ENCODE data around the gene PNLIPRP2.

The PNLIPRP2 gene

DNA sequence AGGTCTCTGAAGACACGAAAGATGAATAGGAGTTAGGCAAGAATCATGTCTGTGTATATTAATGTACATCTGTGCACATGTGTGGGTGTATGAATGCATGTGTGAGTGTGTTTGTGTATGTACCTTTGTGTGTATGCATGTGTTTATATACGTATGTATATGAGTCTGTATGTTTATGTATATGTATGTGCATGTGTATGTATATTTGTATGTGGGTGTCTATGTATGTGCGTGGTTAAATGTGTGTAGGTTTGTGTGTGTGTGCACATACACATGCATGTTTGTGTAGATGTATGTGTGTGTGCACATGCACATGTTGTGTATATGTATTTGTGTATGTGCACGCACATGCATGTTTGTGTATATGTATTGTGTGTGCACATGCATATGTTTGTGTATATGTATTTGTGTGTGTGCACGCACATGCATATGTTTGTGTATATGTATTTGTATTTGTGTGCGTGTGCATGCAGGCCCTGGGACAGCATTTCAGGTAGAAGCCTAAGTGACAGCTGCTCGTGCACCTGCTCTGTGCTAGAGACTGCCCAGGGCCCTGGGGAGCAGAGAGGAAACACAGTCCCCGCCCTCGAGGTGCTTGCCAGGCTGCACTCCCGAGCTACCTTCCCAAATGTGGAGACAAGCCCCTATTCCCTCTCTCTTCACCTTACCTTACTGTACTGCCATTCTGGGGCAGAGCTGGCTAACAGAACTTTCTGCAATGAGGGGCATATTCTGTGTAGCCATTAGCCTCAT lies 17.9 kb upstream of the PNLIPRP2 start:
- H3K4me1 ChIP-seq = no peaks in the 10 kb centered on the region
- no peak for DNase-seq (ENCODE audit: low spot score in 2 of 2)
- in situ Hi-C loops (cut with MboI; ENCODE audit: low sequenced_read_pairs) = no loop called here
- H3K27me3 ChIP-seq (ENCODE audit: low read depth) = no peaks in the 10 kb centered on the region
- no peak overlapping the region for H3K4me3 ChIP-seq
- no peaks in the 10 kb centered on the region for H3K9me3 ChIP-seq
- H3K36me3 ChIP-seq (replicated peaks) = no peaks in the 10 kb centered on the region

DNA sequence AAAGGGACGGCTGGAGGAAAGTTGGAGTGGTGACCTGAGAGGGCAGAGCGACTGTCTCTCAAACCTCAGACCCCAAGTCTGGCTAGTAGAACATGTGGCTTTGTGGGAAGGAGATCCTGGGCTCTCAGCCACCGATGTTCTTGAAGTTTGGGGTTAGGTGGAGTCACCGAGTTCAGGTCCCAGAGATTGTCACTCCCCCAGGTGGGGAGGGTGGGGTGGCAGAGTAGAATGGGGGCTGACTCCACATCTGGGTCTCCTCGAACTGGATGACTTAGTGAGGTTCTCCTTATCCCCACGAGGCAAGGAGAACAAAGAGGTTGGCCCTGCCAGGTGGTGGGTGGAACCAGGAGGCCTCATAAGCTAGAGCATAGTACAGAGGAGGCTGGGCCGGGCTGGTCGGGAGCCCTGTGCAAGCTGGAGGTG lies 14.7 kb upstream of the PNLIPRP2 start:
- no peaks in the 10 kb centered on the region for H3K36me3 ChIP-seq (replicated peaks)
- in situ Hi-C loops (cut with MboI; ENCODE audit: low sequenced_read_pairs) = no loop called here
- no peaks in the 10 kb centered on the region for H3K27me3 ChIP-seq (ENCODE audit: low read depth)
- no peak for DNase-seq (ENCODE audit: low spot score in 2 of 2)
- peaks cover 7% of the 10 kb centered on the region for H3K4me1 ChIP-seq
- H3K9me3 ChIP-seq = no peaks in the 10 kb centered on the region
- no peak overlapping the region for H3K4me3 ChIP-seq

DNA sequence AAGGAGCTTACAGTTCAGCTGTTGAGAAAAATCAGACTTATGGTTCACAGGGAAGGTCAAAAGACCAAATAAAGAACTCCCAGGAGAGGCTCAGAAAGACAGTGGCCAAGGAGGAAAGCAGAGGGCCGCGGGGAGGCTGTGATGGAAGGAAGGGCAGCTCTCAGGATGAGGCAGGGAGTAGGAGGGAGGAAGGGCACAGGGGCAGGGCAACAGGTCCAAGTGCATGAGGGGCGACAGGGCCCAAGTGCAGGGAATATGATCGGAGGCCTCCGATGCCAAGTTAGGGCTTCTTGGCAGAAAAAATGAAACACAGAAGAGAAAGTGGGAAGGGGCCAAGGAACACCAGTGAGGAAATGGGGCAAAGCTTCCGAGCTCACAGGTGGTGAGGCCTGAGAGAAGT lies 13.4 kb upstream of the PNLIPRP2 start:
- no peaks in the 10 kb centered on the region for H3K9me3 ChIP-seq
- in situ Hi-C loops (cut with MboI; ENCODE audit: low sequenced_read_pairs) = no loop called here
- H3K36me3 ChIP-seq (replicated peaks) = no peaks in the 10 kb centered on the region
- no peak for DNase-seq (ENCODE audit: low spot score in 2 of 2)
- no peak overlapping the region for H3K4me3 ChIP-seq
- H3K27me3 ChIP-seq (ENCODE audit: low read depth) = no peaks in the 10 kb centered on the region
- peaks cover 7% of the 10 kb centered on the region for H3K4me1 ChIP-seq

DNA sequence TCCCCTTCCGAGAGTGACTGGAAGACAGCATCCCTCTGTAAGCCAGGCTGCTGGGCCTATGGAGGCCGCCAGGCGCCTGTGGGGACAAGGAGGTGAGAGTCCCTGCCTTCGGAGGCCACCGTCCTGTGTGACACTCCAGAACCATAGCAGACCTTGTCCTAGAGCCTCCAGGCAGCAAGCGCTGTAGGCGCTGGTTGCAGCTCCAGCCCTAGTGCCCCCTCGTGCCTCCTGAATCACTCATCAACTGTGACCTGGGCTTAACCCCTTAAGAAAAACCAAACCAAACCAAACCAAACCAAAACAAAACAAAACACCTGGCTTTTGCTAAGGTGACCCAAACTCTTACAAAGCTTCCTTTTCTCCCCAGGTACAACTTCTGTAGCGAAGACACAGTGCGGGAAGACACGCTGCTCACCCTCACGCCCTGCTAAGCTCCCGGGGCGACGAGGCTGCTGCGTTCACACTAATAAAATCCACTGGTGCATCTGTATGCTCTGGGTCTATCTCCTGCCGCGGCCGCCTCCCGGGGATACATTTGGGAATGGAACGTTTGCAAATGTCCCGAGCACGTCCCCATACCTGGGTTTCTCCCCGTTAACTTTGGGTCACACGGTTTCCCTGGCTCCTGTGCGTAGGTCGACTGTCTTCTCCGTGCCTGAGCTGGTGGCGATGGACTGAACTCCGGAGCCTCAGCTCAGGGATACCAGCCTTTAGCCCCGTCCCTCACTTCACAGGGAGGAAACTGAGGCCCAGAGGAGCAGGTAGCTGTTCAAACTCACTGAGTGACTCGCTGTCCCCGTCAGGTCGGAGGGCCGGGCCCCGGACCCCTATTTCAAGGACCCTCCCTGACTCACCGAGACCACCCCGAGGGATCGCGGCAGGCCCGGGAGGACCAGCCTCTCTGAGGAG lies 11.8 kb upstream of the PNLIPRP2 start:
- in situ Hi-C loops (cut with MboI; ENCODE audit: low sequenced_read_pairs) = no loop called here
- Histone ChIP-seq H3K4me3 (peak overlapping the region; percentile 65), H3K4me1 (peaks cover 7% of the 10 kb centered on the region), H3K36me3 (replicated peaks) (no peaks in the 10 kb centered on the region), H3K9me3 (no peaks in the 10 kb centered on the region), H3K27me3 (ENCODE audit: low read depth) (no peaks in the 10 kb centered on the region)
- peak in 1 of 2 experiments; percentile 45 for DNase-seq (ENCODE audit: low spot score in 2 of 2)

GRCh38 chr10:116610443-116611152 lies 10.2 kb upstream of the PNLIPRP2 start:
- Histone ChIP-seq H3K4me1 (peaks cover 7% of the 10 kb centered on the region), H3K4me3 (no peak overlapping the region), H3K27me3 (ENCODE audit: low read depth) (no peaks in the 10 kb centered on the region), H3K36me3 (replicated peaks) (no peaks in the 10 kb centered on the region), H3K9me3 (no peaks in the 10 kb centered on the region)
- no peak for DNase-seq (ENCODE audit: low spot score in 2 of 2)
- in situ Hi-C loops (cut with MboI; ENCODE audit: low sequenced_read_pairs) = no loop called here

GRCh38 chr10:116611153-116611545 lies 9.6 kb upstream of the PNLIPRP2 start:
- in situ Hi-C loops (cut with MboI; ENCODE audit: low sequenced_read_pairs) = no loop called here
- no peaks in the 10 kb centered on the region for H3K9me3 ChIP-seq
- no peaks in the 10 kb centered on the region for H3K27me3 ChIP-seq (ENCODE audit: low read depth)
- H3K4me3 ChIP-seq = no peak overlapping the region
- DNase-seq (ENCODE audit: low spot score in 2 of 2) = no peak
- H3K36me3 ChIP-seq (replicated peaks) = no peaks in the 10 kb centered on the region
- H3K4me1 ChIP-seq = peaks cover 7% of the 10 kb centered on the region

- DNase-seq (ENCODE audit: low spot score in 2 of 2) = no peak
- Histone ChIP-seq H3K4me3 (no peak overlapping the region), H3K27me3 (ENCODE audit: low read depth) (no peaks in the 10 kb centered on the region), H3K4me1 (peaks cover 7% of the 10 kb centered on the region), H3K9me3 (no peaks in the 10 kb centered on the region), H3K36me3 (replicated peaks) (no peaks in the 10 kb centered on the region)
- in situ Hi-C loops (cut with MboI; ENCODE audit: low sequenced_read_pairs) = no loop called here
Measured at GRCh38 chr10:116612107-116612769, 8.5 kb upstream of the PNLIPRP2 start.

DNA sequence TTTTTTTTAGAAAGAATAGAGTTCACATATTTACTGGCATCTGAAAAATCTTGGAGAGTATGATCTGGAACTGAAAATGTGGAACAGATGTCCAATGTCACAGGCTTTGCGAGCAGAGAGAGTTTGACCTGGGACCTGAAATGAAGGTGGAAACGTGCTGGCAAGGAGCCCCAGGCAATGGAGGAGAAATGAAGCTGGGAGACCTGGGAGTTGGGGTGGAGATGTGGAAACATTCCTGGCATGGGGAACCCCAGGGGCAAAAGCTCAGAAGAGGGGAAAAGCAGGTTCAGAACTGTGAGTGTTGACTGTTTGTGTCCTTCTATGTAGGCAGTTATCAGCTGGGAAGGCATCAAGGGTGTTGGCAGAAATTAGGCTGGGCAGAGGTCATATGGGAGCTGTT lies 7.3 kb upstream of the PNLIPRP2 start:
- DNase-seq (ENCODE audit: low spot score in 2 of 2) = no peak
- Histone ChIP-seq H3K36me3 (replicated peaks) (no peaks in the 10 kb centered on the region), H3K27me3 (ENCODE audit: low read depth) (no peaks in the 10 kb centered on the region), H3K4me3 (no peak overlapping the region), H3K9me3 (no peaks in the 10 kb centered on the region), H3K4me1 (peaks cover 5% of the 10 kb centered on the region)
- in situ Hi-C loops (cut with MboI; ENCODE audit: low sequenced_read_pairs) = no loop called here

GRCh38 chr10:116614796-116615195 lies 6.0 kb upstream of the PNLIPRP2 start:
- DNase-seq (ENCODE audit: low spot score in 2 of 2) = no peak
- no peaks in the 10 kb centered on the region for H3K4me1 ChIP-seq
- H3K4me3 ChIP-seq = no peak overlapping the region
- in situ Hi-C loops (cut with MboI; ENCODE audit: low sequenced_read_pairs) = no loop called here
- no peaks in the 10 kb centered on the region for H3K36me3 ChIP-seq (replicated peaks)
- no peaks in the 10 kb centered on the region for H3K27me3 ChIP-seq (ENCODE audit: low read depth)
- no peaks in the 10 kb centered on the region for H3K9me3 ChIP-seq

GRCh38 chr10:116615199-116615776 lies 5.5 kb upstream of the PNLIPRP2 start:
- H3K9me3 ChIP-seq = no peaks in the 10 kb centered on the region
- in situ Hi-C loops (cut with MboI; ENCODE audit: low sequenced_read_pairs) = no loop called here
- no peaks in the 10 kb centered on the region for H3K36me3 ChIP-seq (replicated peaks)
- H3K4me3 ChIP-seq = no peak overlapping the region
- H3K27me3 ChIP-seq (ENCODE audit: low read depth) = no peaks in the 10 kb centered on the region
- no peaks in the 10 kb centered on the region for H3K4me1 ChIP-seq
- DNase-seq (ENCODE audit: low spot score in 2 of 2) = no peak

DNA sequence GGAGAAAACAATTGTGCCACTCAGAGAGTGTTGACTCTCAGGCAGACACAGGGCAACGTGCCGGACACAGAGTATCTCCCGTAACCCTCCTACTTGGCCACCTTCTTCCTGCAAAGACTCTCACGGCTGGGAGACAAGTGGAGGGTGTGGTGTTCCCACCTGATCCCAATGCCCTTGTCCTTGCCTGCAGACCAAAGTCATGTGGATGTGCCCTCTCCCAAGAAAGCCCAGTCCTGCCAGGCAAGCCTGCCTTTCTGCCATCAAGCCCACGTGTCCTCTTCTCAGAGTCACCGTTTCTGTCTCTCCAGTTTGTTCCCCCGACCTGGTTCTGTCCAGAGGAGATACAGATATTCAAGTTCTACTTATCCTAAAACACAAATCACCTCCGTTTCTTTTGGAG lies 723 bp downstream of the PNLIPRP2 start:
- no peak overlapping the region for H3K4me3 ChIP-seq
- H3K36me3 ChIP-seq (replicated peaks) = no peaks in the 10 kb centered on the region
- H3K4me1 ChIP-seq = no peaks in the 10 kb centered on the region
- in situ Hi-C loops (cut with MboI; ENCODE audit: low sequenced_read_pairs) = no loop called here
- DNase-seq (ENCODE audit: low spot score in 2 of 2) = no peak
- H3K27me3 ChIP-seq (ENCODE audit: low read depth) = no peaks in the 10 kb centered on the region
- no peaks in the 10 kb centered on the region for H3K9me3 ChIP-seq

GRCh38 chr10:116621934-116622655 lies 1.3 kb downstream of the PNLIPRP2 start:
- DNase-seq (ENCODE audit: low spot score in 2 of 2) = no peak
- no peaks in the 10 kb centered on the region for H3K27me3 ChIP-seq (ENCODE audit: low read depth)
- no peak overlapping the region for H3K4me3 ChIP-seq
- in situ Hi-C loops (cut with MboI; ENCODE audit: low sequenced_read_pairs) = no loop called here
- H3K9me3 ChIP-seq = no peaks in the 10 kb centered on the region
- no peaks in the 10 kb centered on the region for H3K36me3 ChIP-seq (replicated peaks)
- H3K4me1 ChIP-seq = no peaks in the 10 kb centered on the region

GRCh38 chr10:116625845-116626244 lies 5.1 kb downstream of the PNLIPRP2 start:
- in situ Hi-C loops (cut with MboI; ENCODE audit: low sequenced_read_pairs) = no loop called here
- Histone ChIP-seq H3K4me3 (no peak overlapping the region), H3K9me3 (no peaks in the 10 kb centered on the region), H3K36me3 (replicated peaks) (no peaks in the 10 kb centered on the region), H3K4me1 (no peaks in the 10 kb centered on the region), H3K27me3 (ENCODE audit: low read depth) (no peaks in the 10 kb centered on the region)
- DNase-seq (ENCODE audit: low spot score in 2 of 2) = no peak

Measured in HAP-1 (cell line).